Retinal pigment epithelial cell (primary cell): ENCODE results near the gene CFAP210.

Source experiments
- DNase-seq: peaks from one replicate; pipeline ENCODE4 v3.0.0-alpha.2; 2010; ENCODE audit warnings: low read depth
- H3K4me3 ChIP-seq: 2 replicates; pipeline ENCODE4 v1.5.1; 2011; ENCODE audit warnings: mild to moderate bottlenecking, low read length, control low read depth, moderate library complexity
- TF ChIP-seq, protein P1 (sequence below): conservative IDR thresholded peaks from 2 replicates; pipeline ENCODE4 v1.5.1; 2011; ENCODE audit warnings: low read depth, low read length, control low read depth, inconsistent platforms

CFAP210 gene

DNA sequence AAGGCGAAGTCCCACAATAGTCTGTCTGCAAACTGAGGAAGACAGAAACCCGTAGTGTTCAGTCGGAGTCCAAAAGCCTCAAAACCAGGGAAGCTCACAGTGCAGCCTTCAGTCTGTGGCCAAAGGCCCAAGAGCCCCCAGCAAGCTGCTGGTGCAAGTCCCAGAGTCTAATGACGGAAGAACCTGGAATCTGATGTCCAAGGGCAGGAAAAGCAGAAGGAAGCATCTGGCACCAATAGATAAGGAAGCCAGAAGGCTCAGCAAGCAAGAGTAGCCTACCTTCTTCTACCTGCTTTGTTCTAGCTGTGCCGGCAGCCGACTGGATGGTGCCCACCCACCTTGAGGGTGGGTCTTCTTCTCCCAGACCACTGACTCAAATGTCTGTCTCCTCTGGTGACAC, 21.8 kb downstream of the CFAP210 start:
- H3K4me3 ChIP-seq, result no peak overlapping the region
- TF ChIP-seq, protein P1, sequence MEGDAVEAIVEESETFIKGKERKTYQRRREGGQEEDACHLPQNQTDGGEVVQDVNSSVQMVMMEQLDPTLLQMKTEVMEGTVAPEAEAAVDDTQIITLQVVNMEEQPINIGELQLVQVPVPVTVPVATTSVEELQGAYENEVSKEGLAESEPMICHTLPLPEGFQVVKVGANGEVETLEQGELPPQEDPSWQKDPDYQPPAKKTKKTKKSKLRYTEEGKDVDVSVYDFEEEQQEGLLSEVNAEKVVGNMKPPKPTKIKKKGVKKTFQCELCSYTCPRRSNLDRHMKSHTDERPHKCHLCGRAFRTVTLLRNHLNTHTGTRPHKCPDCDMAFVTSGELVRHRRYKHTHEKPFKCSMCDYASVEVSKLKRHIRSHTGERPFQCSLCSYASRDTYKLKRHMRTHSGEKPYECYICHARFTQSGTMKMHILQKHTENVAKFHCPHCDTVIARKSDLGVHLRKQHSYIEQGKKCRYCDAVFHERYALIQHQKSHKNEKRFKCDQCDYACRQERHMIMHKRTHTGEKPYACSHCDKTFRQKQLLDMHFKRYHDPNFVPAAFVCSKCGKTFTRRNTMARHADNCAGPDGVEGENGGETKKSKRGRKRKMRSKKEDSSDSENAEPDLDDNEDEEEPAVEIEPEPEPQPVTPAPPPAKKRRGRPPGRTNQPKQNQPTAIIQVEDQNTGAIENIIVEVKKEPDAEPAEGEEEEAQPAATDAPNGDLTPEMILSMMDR, result no peak
- no peak for DNase-seq

GRCh38 chr2:169670937-169671336, 23.3 kb downstream of the CFAP210 start:
- TF ChIP-seq, protein P1, result no peak
- no peak overlapping the region for H3K4me3 ChIP-seq
- no peak for DNase-seq

GRCh38 chr2:169670215-169670651, 24.0 kb downstream of the CFAP210 start:
- TF ChIP-seq, protein P1, result no peak
- DNase-seq, result peak; percentile 43

GRCh38 chr2:169667583-169667982, 26.6 kb downstream of the CFAP210 start:
- no peak for DNase-seq
- H3K4me3 ChIP-seq, result no peak overlapping the region
- TF ChIP-seq, protein P1, result no peak

More at GRCh38 chr2:169670215-169670651, 24.0 kb downstream of the CFAP210 start:
- no peak overlapping the region for H3K4me3 ChIP-seq

DNA sequence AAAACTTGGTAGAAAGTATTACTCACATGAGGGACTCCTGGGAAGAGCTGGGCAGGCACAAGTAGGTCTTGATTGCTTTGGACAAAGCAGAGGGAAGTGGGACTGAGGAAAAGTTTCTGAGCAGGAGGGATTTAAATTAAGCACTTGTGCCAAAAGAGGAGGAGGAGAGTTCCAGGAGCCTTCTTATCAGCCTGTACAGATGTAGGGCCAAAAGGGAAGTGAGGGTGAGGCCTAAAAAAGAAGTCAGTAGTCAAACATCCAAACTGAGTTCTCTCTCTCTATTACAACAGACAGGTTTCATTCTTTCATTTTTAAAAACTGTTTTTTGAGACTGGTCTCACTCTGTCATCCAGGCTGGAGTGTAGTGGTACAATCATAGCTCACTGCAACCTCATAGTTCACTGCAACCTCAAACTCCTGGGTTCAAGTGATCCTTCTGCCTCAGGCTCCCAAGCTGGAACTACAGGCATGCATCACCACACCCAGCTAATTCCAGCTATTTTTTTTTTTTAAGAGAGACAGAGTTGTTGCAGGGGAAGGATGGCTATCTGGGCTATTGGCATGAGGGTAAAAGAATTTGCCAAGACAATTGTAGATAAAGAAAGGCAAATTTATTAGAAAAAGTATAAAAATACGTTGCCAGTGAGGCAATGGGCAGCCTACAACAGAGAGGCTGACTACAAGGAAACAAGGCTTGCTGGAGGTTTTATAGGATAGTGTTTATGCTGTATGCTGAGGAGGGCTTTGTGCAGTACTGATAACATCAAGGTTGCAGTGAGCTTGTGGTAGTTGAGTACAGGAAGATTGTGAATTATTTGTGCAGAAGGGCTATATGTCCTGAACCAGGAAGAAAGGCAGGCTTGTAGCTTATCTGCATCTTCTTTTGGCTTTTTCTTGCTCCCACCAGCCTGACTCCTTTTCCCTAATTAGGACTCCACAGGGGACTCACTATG, 29.0 kb downstream of the CFAP210 start:
- no peak for DNase-seq
- no peak overlapping the region for H3K4me3 ChIP-seq
- TF ChIP-seq, protein P1, result no peak

DNA sequence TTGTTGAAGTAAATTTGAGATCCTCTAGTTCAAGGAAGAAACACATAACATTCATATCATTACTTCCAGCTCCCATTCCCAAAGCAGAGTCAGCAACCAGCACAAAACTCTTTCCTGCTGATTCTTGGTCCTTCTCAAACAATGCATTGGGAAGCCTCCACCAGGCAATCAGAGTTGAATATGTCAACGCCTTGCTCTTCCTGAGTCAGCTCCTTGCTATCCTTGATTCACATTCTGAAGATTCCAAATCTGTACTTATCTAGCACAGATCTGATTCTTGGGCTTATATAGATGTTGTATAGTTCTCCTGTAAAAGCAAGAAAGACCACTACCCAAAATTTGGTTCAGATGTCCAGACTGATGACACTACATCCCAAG, 29.6 kb downstream of the CFAP210 start:
- TF ChIP-seq, protein P1, result no peak
- DNase-seq, result no peak

GRCh38 chr2:169663247-169663646, 31.0 kb downstream of the CFAP210 start:
- no peak for DNase-seq
- H3K4me3 ChIP-seq, result no peak overlapping the region
- TF ChIP-seq, protein P1, result no peak

More for the DNA sequence above, 29.6 kb downstream of the CFAP210 start:
- no peak overlapping the region for H3K4me3 ChIP-seq
